ENCODE measurements around the gene CHCHD6. TPM values are rescaled to one million over a fixed set of nuclear protein-coding genes. Genes with fewer than 3 reads are reported as not detected.

Gene CHCHD6
- total and polyA plus RNA-seq, 2 donors from 2014 or later = 10.7 to 35.2 TPM

- no peak overlapping the region for H3K27ac ChIP-seq (ENCODE audit: low read depth in 2 of 2, low read length in 2 of 2)
Observed at GRCh38 chr3:126998320-126998719, 294.3 kb downstream of the CHCHD6 start.

GRCh38 chr3:126998728-126999127, 294.7 kb downstream of the CHCHD6 start:
- intact Hi-C loops (cut with DNase I) = no loop called here
- Histone ChIP-seq H3K27ac (ENCODE audit: low read depth in 2 of 2, low read length in 2 of 2) (no peak overlapping the region), H3K36me3 (ENCODE audit: control insufficient read depth in 2 of 3, insufficient read depth in 3 of 3, low read length in 3 of 3) (no peaks in the 10 kb centered on the region), H3K27me3 (ENCODE audit: control insufficient read depth, insufficient read depth, low read length) (no peaks in the 10 kb centered on the region), H3K9ac (ENCODE audit: low read length in 3 of 3) (no peak overlapping the region), H3K4me1 (ENCODE audit: control insufficient read depth in 2 of 3, insufficient read depth in 2 of 3, low read depth in 1 of 3, low read length in 3 of 3) (peaks cover 0 to 24% (median 0%) of the 10 kb centered on the region in 3 donors), H3K4me3 (ENCODE audit: low read length in 3 of 3) (no peak overlapping the region), H3K9me3 (ENCODE audit: control insufficient read depth in 2 of 3, insufficient read depth in 1 of 3, low read length in 3 of 3) (no peaks in the 10 kb centered on the region)
- FAIRE-seq (no peak), DNase-seq (no peak)
- no peak for TF ChIP-seq CTCF (IDR thresholded peaks at IDR 0.05; ENCODE audit: borderline replicate concordance, extremely low read depth, insufficient read depth)

More at GRCh38 chr3:126998320-126998719, 294.3 kb downstream of the CHCHD6 start:
- FAIRE-seq (no peak), DNase-seq (no peak)
- Histone ChIP-seq H3K4me3 (ENCODE audit: low read length in 3 of 3) (no peak overlapping the region), H3K9ac (ENCODE audit: low read length in 3 of 3) (no peak overlapping the region), H3K9me3 (ENCODE audit: control insufficient read depth in 2 of 3, insufficient read depth in 1 of 3, low read length in 3 of 3) (no peaks in the 10 kb centered on the region), H3K36me3 (ENCODE audit: control insufficient read depth in 2 of 3, insufficient read depth in 3 of 3, low read length in 3 of 3) (no peaks in the 10 kb centered on the region), H3K4me1 (ENCODE audit: control insufficient read depth in 2 of 3, insufficient read depth in 2 of 3, low read depth in 1 of 3, low read length in 3 of 3) (peaks cover 0 to 25% (median 0%) of the 10 kb centered on the region in 3 donors), H3K27me3 (ENCODE audit: control insufficient read depth, insufficient read depth, low read length) (no peaks in the 10 kb centered on the region)
- intact Hi-C loops (cut with DNase I) = no loop called here
- TF ChIP-seq CTCF (IDR thresholded peaks at IDR 0.05; ENCODE audit: borderline replicate concordance, extremely low read depth, insufficient read depth) = no peak

- Histone ChIP-seq H3K9me3 (ENCODE audit: control insufficient read depth in 2 of 3, insufficient read depth in 1 of 3, low read length in 3 of 3) (no peaks in the 10 kb centered on the region), H3K9ac (ENCODE audit: low read length in 3 of 3) (no peak overlapping the region), H3K27ac (ENCODE audit: low read depth in 2 of 2, low read length in 2 of 2) (no peak overlapping the region), H3K4me3 (ENCODE audit: low read length in 3 of 3) (no peak overlapping the region), H3K27me3 (ENCODE audit: control insufficient read depth, insufficient read depth, low read length) (no peaks in the 10 kb centered on the region), H3K4me1 (ENCODE audit: control insufficient read depth in 2 of 3, insufficient read depth in 2 of 3, low read depth in 1 of 3, low read length in 3 of 3) (peaks cover 0 to 17% (median 0%) of the 10 kb centered on the region in 3 donors), H3K36me3 (ENCODE audit: control insufficient read depth in 2 of 3, insufficient read depth in 3 of 3, low read length in 3 of 3) (no peaks in the 10 kb centered on the region)
- FAIRE-seq (no peak), DNase-seq (no peak)
- TF ChIP-seq CTCF (IDR thresholded peaks at IDR 0.05; ENCODE audit: borderline replicate concordance, extremely low read depth, insufficient read depth) = no peak
- intact Hi-C loops (cut with DNase I) = no loop called here
Observed at GRCh38 chr3:126999383-126999782, 295.3 kb downstream of the CHCHD6 start.

- FAIRE-seq = no peak
Observed at GRCh38 chr3:127000119-127000518, 296.1 kb downstream of the CHCHD6 start.

More at GRCh38 chr3:127000119-127000518, 296.1 kb downstream of the CHCHD6 start:
- Histone ChIP-seq H3K9me3 (ENCODE audit: control insufficient read depth in 2 of 3, insufficient read depth in 1 of 3, low read length in 3 of 3) (no peaks in the 10 kb centered on the region), H3K27me3 (ENCODE audit: control insufficient read depth, insufficient read depth, low read length) (no peaks in the 10 kb centered on the region), H3K4me1 (ENCODE audit: control insufficient read depth in 2 of 3, insufficient read depth in 2 of 3, low read depth in 1 of 3, low read length in 3 of 3) (peaks cover 0 to 15% (median 0%) of the 10 kb centered on the region in 3 donors), H3K27ac (ENCODE audit: low read depth in 2 of 2, low read length in 2 of 2) (no peak overlapping the region), H3K4me3 (ENCODE audit: low read length in 3 of 3) (no peak overlapping the region), H3K36me3 (ENCODE audit: control insufficient read depth in 2 of 3, insufficient read depth in 3 of 3, low read length in 3 of 3) (no peaks in the 10 kb centered on the region), H3K9ac (ENCODE audit: low read length in 3 of 3) (no peak overlapping the region)
- intact Hi-C loops (cut with DNase I) = no loop called here
- TF ChIP-seq CTCF (IDR thresholded peaks at IDR 0.05; ENCODE audit: borderline replicate concordance, extremely low read depth, insufficient read depth) = no peak
- no peak for DNase-seq

Data from kidney (tissue), 14 donors.